ENCODE data around the gene ABHD6. TPM values are rescaled to one million over a fixed set of nuclear protein-coding genes. Genes with fewer than 3 reads are reported as not detected.
A peak's percentile ranks its signal among the peaks of the same experiment; 100 is the strongest.

The ABHD6 gene
- total RNA-seq, 2 experiments from 2014 or later, result 0.71 to 1.9 TPM

DNA sequence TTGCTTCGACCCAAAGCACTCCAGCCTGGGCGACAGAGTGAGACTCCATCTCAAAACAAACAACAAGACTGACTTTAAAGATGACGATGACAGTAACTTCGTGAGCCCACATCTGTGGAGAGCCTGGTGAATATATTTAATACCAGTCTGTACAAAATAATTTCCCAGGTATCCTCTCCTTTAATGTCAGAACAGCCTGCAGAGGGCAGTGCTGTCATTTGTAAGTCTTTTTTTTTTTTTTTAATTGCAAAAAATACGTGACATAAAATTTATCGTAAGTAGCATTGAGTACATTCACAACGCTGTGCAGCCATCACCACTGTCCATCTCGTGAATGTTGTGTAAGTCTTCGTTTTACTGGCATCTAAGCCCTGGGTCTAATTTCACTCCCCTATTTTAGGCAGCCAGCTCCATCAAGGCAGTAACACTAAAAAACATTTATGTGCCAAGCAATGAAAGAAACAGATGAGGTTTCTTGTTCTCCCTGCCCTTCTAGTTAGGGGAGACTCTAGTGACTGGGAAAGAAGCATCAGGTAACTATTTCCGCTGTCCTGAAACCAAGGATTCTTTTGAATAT lies 70.1 kb downstream of the ABHD6 start:
- TF ChIP-seq, protein P1, sequence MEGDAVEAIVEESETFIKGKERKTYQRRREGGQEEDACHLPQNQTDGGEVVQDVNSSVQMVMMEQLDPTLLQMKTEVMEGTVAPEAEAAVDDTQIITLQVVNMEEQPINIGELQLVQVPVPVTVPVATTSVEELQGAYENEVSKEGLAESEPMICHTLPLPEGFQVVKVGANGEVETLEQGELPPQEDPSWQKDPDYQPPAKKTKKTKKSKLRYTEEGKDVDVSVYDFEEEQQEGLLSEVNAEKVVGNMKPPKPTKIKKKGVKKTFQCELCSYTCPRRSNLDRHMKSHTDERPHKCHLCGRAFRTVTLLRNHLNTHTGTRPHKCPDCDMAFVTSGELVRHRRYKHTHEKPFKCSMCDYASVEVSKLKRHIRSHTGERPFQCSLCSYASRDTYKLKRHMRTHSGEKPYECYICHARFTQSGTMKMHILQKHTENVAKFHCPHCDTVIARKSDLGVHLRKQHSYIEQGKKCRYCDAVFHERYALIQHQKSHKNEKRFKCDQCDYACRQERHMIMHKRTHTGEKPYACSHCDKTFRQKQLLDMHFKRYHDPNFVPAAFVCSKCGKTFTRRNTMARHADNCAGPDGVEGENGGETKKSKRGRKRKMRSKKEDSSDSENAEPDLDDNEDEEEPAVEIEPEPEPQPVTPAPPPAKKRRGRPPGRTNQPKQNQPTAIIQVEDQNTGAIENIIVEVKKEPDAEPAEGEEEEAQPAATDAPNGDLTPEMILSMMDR (IDR thresholded peaks at IDR 0.05), result peak; percentile 68
- ATAC-seq (ENCODE audit: poor library complexity) (no peak), DNase-seq (peak in 11 of 14 experiments; percentile 5 to 85 (median 21))
- intact Hi-C loops (cut with DNase I, micrococcal nuclease), result loop anchor here (1.0 to 10.0 kb wide), 7 partner anchors 25 to 753 kb away; partner anchors contain the start of genes PXK (in 2 of the 2), ABHD6 (in 1 of the 2), FLNB (in 1 of the 2) and PDE12 (in 1 of the 2)
- Mint-ChIP-seq H3K4me3 (peak overlapping the region; percentile 97), H3K9me3 (no peaks in the 10 kb centered on the region), H3K27me3 (no peaks in the 10 kb centered on the region), H3K36me3 (ENCODE audit: low read depth) (peaks cover 59% of the 10 kb centered on the region), H3K4me1 (ENCODE audit: low read depth) (peaks cover 35% of the 10 kb centered on the region), H3K27ac (peak overlapping the region; percentile 98)
- H3K27me3 ChIP-seq (ENCODE audit: control insufficient read depth in 1 of 2, insufficient read depth in 2 of 2, low read length in 2 of 2), result no peaks in the 10 kb centered on the region
- peak overlapping the region; percentile 81 for H3K4me3 ChIP-seq (ENCODE audit: low read length)
- ChIA-PET CTCF (interaction anchor here (0.8 to 3.7 kb wide), 8 partner anchors 10 to 184 kb away, joined by 3 to 73 read pairs (median 6); partner anchors contain the start of genes ABHD6, KCTD6 and PXK), POLR2A (interaction anchor here (1.2 to 2.5 kb wide), 4 partner anchors 14 to 299 kb away, joined by 3 to 42 read pairs (median 24); partner anchors contain the start of genes FLNB, PDHB and PXK)
- no peak overlapping the region for H3K27ac ChIP-seq (ENCODE audit: low read depth in 1 of 2, low read length in 2 of 2)
- H3K4me1 ChIP-seq (ENCODE audit: insufficient read depth, low read length), result peaks cover 31% of the 10 kb centered on the region
- H3K9me3 ChIP-seq (ENCODE audit: control insufficient read depth in 1 of 2, insufficient read depth in 1 of 2, low read length in 2 of 2), result no peaks in the 10 kb centered on the region
- H3K36me3 ChIP-seq (ENCODE audit: insufficient read depth, low read length), result peaks cover 39% of the 10 kb centered on the region

DNA sequence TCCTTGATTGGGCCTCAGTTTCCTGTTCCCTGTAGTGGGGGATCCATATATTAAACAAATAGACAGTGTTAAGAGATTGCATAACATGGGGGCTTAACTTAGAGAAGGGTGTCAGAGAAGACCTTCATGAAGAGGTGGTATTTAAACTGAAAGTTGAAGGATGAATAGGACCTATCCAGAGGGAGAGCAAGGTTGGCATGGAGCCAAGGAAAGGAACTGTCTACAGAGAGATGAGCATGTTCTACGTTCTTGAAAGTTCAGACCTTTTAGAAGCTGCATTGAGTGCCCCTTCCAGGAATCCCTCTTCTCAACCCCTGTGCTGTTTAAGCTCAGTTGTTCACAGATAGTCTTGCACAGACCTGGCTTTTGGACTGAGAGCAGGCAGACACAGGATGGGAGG lies 71.1 kb downstream of the ABHD6 start:
- H3K27me3 Mint-ChIP-seq, result no peaks in the 10 kb centered on the region
- intact Hi-C loops (cut with DNase I, micrococcal nuclease), result loop anchor here (5.0 to 10.0 kb wide), 4 partner anchors 304 to 754 kb away; partner anchors contain the start of genes FLNB (in 1 of the 2), PDE12 (in 1 of the 2) and SLMAP (in 1 of the 2)
- ATAC-seq (ENCODE audit: poor library complexity) (no peak), DNase-seq (no peak)
- Histone ChIP-seq H3K27ac (ENCODE audit: low read depth in 1 of 2, low read length in 2 of 2) (no peak overlapping the region), H3K36me3 (ENCODE audit: insufficient read depth, low read length) (peaks cover 46% of the 10 kb centered on the region), H3K4me3 (ENCODE audit: low read length) (no peak overlapping the region), H3K9me3 (ENCODE audit: control insufficient read depth in 1 of 2, insufficient read depth in 1 of 2, low read length in 2 of 2) (no peaks in the 10 kb centered on the region), H3K27me3 (ENCODE audit: control insufficient read depth in 1 of 2, insufficient read depth in 2 of 2, low read length in 2 of 2) (no peaks in the 10 kb centered on the region), H3K4me1 (ENCODE audit: insufficient read depth, low read length) (peaks cover 31% of the 10 kb centered on the region)
- peak overlapping the region; percentile 98 for H3K27ac Mint-ChIP-seq
- H3K9me3 Mint-ChIP-seq, result no peaks in the 10 kb centered on the region
- ChIA-PET CTCF (interaction anchor here (1.6 to 3.7 kb wide), 3 partner anchors 26 to 183 kb away, joined by 9 to 37 read pairs (median 10); partner anchors contain the start of genes KCTD6 and PXK), POLR2A (no interaction called here)
- peak overlapping the region; percentile 66 for H3K4me3 Mint-ChIP-seq
- peaks cover 41% of the 10 kb centered on the region for H3K4me1 Mint-ChIP-seq (ENCODE audit: low read depth)
- TF ChIP-seq, protein P1 (IDR thresholded peaks at IDR 0.05), result no peak
- H3K36me3 Mint-ChIP-seq (ENCODE audit: low read depth), result peaks cover 66% of the 10 kb centered on the region

DNA sequence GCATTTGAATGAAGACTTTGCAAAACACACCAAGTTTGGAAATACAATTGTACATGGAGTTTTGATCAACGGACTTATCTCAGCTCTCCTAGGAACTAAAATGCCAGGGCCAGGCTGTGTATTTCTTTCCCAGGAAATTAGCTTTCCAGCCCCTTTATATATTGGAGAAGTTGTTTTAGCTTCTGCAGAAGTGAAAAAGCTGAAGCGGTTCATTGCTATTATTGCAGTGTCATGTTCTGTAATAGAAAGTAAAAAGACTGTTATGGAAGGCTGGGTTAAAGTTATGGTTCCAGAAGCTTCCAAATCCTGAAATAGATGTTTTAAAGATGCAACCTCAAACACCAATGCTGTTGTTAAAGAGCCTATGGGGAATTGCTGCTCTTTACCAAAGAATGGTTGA lies 80.2 kb downstream of the ABHD6 start:
- Mint-ChIP-seq H3K4me1 (ENCODE audit: low read depth) (peaks cover 16% of the 10 kb centered on the region), H3K4me3 (no peak overlapping the region), H3K36me3 (ENCODE audit: low read depth) (peaks cover 72% of the 10 kb centered on the region), H3K27me3 (no peaks in the 10 kb centered on the region), H3K9me3 (no peaks in the 10 kb centered on the region), H3K27ac (no peak overlapping the region)
- CTCF ChIA-PET, result no interaction called here
- TF ChIP-seq, protein P1 (IDR thresholded peaks at IDR 0.05), result no peak
- H3K36me3 ChIP-seq (ENCODE audit: insufficient read depth, low read length), result peaks cover 59% of the 10 kb centered on the region
- no peaks in the 10 kb centered on the region for H3K27me3 ChIP-seq (ENCODE audit: control insufficient read depth in 1 of 2, insufficient read depth in 2 of 2, low read length in 2 of 2)
- no peaks in the 10 kb centered on the region for H3K4me1 ChIP-seq (ENCODE audit: insufficient read depth, low read length)
- DNase-seq (no peak), ATAC-seq (ENCODE audit: poor library complexity) (no peak)
- no peaks in the 10 kb centered on the region for H3K9me3 ChIP-seq (ENCODE audit: control insufficient read depth in 1 of 2, insufficient read depth in 1 of 2, low read length in 2 of 2)
- POLR2A ChIA-PET, result interaction anchor here (0.7 kb wide), 1 partner anchor 11 kb away, joined by 4 read pairs; the partner anchor contains the start of gene HTD2
- intact Hi-C loops (cut with DNase I, micrococcal nuclease), result loop anchor here in 1 of 2 experiments (1.0 kb wide), 1 partner anchor 214 kb away; no protein-coding TSS in a partner anchor
- no peak overlapping the region for H3K27ac ChIP-seq (ENCODE audit: low read depth in 1 of 2, low read length in 2 of 2)
- no peak overlapping the region for H3K4me3 ChIP-seq (ENCODE audit: low read length)
